ENCODE measurements around the gene JAGN1.
"Not testable (repeated sequence)": the region's sequence is repeated elsewhere in the genome, so short reads cannot be mapped to it uniquely, and the experiment has no call there.

The JAGN1 gene

DNA sequence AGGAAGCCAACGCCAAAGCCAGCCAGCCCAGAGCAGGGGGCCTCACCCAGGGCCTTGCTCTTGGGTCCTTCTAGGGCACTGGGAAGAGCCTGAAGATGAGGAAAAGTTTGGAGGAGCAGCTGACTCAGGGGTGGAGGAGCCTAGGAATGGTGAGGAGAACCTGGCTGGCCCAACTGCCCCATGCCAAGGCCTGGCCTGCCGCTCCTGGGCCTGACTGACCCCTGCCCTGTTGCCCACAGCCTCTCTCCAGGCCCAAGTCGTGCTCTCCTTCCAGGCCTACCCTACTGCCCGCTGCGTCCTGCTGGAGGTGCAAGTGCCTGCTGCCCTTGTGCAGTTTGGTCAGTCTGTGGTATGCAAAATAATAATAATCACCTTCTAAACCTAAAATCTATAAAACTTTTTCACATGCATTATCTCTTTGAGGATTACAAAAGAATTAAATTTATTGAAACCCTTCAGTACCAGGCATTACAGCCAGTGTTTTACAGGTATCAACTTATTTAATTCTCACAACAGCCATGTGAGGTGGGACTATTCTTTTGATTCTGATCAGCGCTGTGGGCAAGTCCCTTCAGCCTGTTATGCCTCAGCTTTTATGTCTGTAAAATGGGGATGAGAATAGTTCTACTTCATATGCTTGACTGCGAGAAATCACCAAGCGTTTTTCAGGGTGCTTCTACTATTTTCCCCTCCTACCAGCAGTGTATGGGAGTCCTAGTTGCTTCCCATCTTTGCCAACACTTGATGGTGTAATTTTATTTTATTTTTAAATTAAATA, 28.0 kb downstream of the JAGN1 start:
- FAIRE-seq: no peak

DNA sequence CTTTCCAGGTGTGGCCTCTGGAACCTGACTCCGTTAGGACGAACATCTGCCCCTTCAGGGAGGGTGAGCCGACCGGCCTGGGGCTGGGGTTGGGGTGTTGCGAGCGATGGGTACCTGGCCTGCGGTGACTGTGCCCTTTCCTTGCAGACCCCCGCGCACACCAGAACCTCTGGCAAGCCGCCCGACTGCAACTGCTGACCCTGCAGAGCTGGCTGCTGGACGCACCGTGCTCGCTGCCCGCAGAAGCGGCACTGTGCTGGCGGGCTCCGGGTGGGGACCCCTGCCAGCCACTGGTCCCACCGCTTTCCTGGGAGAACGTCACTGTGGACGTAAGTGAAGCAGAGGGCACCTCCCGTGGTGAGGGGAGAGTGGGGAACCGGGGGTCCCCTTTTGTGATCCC, 37.7 kb downstream of the JAGN1 start:
- no peak for FAIRE-seq

- no peak for FAIRE-seq
These were observed 40.5 kb downstream of the JAGN1 start for GRCh38 chr3:9930804-9931418.

- no peak for FAIRE-seq
These were observed 42.1 kb downstream of the JAGN1 start for GRCh38 chr3:9932535-9932842.

- no peak for FAIRE-seq
These were observed 42.6 kb downstream of the JAGN1 start for GRCh38 chr3:9932843-9933560.

- FAIRE-seq: peak; percentile 39
These were observed 43.3 kb downstream of the JAGN1 start, which contains the start of gene CRELD1 for GRCh38 chr3:9933561-9934234. Gene CRELD1 (plus strand): TSS chr3:9933834. CDS start chr3:9934439, 605 bp downstream.

DNA sequence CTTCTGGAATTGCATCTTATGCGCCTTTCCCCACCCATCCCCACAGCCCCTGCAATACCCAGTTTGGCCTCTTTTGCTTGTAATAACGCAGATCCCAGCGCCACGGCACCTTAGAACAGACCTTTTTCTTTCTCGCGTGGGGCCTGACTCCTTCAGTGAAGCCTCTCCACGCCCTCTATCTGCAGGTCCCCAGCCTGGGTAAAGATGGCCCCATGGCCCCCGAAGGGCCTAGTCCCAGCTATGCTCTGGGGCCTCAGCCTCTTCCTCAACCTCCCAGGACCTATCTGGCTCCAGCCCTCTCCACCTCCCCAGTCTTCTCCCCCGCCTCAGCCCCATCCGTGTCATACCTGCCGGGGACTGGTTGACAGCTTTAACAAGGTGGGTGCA, 43.8 kb downstream of the JAGN1 start:
- FAIRE-seq: no peak

- FAIRE-seq: no peak
These were observed 44.6 kb downstream of the JAGN1 start for GRCh38 chr3:9934993-9935392.

- FAIRE-seq: no peak
These were observed 45.6 kb downstream of the JAGN1 start for GRCh38 chr3:9935966-9936510.

DNA sequence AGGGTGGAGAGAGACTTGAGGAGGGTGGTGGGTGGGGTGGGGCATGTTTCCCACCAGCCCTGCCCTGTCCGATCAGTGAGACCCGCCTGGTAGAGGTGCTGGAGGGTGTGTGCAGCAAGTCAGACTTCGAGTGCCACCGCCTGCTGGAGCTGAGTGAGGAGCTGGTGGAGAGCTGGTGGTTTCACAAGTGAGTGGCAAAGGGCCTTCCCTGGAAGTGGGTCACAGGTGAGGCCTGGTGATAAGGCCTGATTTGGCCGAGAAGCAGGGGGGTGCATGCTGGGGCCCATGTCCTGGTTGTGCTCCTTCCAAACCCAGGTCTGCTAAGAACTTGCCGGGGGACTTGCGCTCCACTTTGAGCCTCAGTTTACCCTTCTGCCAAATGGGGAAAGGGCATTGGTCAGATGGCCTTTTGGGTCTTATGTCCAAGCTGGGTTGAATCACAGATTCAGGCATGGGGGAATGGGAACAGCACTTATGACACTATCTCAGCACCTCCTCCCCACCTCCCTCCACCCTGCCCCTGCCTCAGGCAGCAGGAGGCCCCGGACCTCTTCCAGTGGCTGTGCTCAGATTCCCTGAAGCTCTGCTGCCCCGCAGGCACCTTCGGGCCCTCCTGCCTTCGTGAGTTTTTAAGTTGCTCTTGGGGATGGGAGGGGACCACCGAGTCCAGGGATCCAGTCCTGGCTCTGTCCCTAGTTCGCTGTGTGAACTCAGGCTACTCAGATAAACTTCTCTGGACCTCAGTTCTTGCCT, 47.3 kb downstream of the JAGN1 start:
- no peak for FAIRE-seq

- no peak for FAIRE-seq
These were observed 48.6 kb downstream of the JAGN1 start for GRCh38 chr3:9938966-9939365.

GRCh38 chr3:9939906-9940305, 49.5 kb downstream of the JAGN1 start:
- FAIRE-seq: not testable (repeated sequence)

- no peak for FAIRE-seq
These were observed 50.3 kb downstream of the JAGN1 start for GRCh38 chr3:9940746-9941145.

DNA sequence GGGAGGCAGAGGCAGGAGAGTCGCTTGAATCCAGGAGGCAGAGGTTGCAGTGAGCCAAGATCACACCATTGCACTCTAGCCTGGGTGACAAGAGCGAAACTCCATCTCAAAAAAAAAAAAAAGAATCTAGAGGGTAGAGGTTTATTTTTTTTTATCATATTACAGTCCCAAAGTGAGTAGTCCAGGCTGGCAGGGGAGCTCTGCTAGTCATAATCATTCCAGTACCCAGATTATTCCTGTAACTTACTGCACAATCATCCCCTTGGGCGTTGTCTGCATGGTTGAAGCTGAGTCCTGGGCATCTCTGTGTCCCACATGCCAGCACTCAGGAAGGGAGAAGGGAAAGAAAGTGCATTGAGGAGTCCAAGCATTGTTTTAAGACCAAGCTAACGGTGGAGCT, 51.8 kb downstream of the JAGN1 start:
- no peak for FAIRE-seq

DNA sequence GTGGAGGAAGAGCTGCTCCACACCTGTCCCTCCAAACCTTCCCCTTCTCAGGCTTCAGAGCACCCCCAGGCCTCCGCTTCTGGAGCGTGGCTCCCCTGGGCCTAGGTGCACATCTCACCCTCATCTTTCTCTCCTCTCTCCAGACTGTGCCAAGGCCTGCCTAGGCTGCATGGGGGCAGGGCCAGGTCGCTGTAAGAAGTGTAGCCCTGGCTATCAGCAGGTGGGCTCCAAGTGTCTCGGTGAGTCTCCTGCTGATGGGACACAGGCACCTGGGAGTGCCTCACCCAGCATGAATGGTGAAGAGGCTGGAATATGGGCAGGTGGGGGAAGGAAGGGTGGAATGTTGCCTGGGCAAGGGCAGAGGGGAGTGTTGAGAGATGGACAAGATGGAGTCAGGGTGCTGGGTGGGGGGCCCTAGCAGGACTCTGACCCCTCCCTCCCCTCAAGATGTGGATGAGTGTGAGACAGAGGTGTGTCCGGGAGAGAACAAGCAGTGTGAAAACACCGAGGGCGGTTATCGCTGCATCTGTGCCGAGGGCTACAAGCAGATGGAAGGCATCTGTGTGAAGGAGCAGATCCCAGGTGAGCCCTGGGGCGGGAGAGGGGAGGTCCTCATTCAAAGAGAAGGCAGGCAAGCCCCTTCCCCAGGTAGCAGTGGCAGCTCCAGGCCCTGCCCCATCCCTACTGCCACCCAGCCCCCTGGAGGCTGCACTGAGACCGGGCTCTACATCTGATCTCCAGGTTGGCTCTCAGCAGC, 52.7 kb downstream of the JAGN1 start:
- FAIRE-seq: no peak

Data from endometrium (tissue), 2 donors.